Measurements from ENCODE around the gene LRRC25.

Gene LRRC25

DNA sequence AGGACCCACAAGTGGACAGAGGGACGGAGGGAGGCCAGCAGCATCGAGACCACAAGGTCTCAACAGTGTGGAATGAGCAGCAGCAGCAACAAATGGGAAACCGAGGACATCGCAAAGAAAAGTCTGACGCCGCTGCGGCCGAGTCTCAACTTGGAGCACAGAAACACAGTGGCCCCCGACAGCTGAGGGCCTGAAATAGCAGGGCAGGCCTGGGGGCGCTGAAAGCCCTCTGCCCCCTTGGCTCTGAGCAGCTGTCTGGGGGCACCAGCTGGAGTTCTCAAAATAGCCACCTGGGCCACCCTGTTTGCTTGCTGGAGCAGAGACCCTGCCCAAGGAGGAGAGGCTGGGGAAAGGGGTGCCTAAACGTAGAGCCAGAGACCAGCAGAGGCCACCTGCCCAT lies 46.4 kb upstream of the LRRC25 start:
- H3K4me3 ChIP-seq (replicated peaks; ENCODE audit: low read depth, low read length) = no peak overlapping the region
- TF ChIP-seq, protein P1, sequence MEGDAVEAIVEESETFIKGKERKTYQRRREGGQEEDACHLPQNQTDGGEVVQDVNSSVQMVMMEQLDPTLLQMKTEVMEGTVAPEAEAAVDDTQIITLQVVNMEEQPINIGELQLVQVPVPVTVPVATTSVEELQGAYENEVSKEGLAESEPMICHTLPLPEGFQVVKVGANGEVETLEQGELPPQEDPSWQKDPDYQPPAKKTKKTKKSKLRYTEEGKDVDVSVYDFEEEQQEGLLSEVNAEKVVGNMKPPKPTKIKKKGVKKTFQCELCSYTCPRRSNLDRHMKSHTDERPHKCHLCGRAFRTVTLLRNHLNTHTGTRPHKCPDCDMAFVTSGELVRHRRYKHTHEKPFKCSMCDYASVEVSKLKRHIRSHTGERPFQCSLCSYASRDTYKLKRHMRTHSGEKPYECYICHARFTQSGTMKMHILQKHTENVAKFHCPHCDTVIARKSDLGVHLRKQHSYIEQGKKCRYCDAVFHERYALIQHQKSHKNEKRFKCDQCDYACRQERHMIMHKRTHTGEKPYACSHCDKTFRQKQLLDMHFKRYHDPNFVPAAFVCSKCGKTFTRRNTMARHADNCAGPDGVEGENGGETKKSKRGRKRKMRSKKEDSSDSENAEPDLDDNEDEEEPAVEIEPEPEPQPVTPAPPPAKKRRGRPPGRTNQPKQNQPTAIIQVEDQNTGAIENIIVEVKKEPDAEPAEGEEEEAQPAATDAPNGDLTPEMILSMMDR (IDR thresholded peaks at IDR 0.05; ENCODE audit: insufficient read depth, low read length, poor library complexity, severe bottlenecking) = no peak
- H3K27me3 ChIP-seq (replicated peaks; ENCODE audit: control insufficient read depth, insufficient read depth, low read length) = no peaks in the 10 kb centered on the region
- H3K36me3 ChIP-seq (ENCODE audit: control insufficient read depth, insufficient read depth, low read length) = peaks cover 36% of the 10 kb centered on the region
- no peak for DNase-seq (ENCODE audit: extremely low read depth, insufficient read length)

DNA sequence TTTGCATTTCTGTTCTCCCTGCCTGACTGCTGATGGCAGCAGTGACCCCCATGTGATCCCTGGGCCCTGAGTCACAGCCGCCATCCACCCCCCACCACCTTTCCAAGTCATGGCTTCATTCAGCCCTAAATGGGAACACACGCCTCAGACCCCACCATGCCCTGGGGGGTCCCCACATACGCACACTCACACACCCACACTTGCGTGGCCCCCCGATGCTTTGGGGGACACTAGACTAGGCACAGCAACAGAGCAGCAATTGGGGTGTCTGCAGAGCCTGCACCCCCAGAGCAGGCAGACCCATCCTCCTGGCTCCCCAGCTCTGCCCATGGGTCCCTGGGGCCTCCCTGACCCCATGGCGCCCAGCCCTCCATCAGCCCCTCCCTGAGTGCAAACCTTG lies 46.0 kb upstream of the LRRC25 start:
- Histone ChIP-seq H3K36me3 (ENCODE audit: control insufficient read depth, insufficient read depth, low read length) (peaks cover 32% of the 10 kb centered on the region), H3K4me3 (replicated peaks; ENCODE audit: low read depth, low read length) (no peak overlapping the region), H3K27me3 (replicated peaks; ENCODE audit: control insufficient read depth, insufficient read depth, low read length) (no peaks in the 10 kb centered on the region)
- no peak for DNase-seq (ENCODE audit: extremely low read depth, insufficient read length)
- TF ChIP-seq, protein P1 (IDR thresholded peaks at IDR 0.05; ENCODE audit: insufficient read depth, low read length, poor library complexity, severe bottlenecking) = no peak

DNA sequence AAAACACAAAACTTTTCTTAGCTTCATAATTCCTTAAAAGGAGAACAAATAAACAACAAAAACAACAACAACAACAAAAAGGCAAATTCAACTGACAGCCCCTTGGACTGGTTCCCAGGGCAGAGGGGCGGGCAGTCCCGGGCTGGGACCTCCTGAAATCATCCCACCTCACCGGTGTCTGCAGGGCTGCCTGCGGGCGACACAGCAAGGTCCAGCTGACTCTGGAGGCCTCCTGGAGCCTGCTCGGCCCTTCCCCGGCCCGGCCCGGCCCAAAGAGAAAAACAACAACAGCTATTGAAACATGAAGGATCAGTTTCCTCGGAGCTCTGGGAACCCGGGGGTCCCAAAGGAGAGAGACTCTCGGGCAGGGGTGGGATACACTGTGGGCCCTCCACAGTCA lies 45.5 kb upstream of the LRRC25 start:
- Histone ChIP-seq H3K27me3 (replicated peaks; ENCODE audit: control insufficient read depth, insufficient read depth, low read length) (no peaks in the 10 kb centered on the region), H3K36me3 (ENCODE audit: control insufficient read depth, insufficient read depth, low read length) (peaks cover 28% of the 10 kb centered on the region), H3K4me3 (replicated peaks; ENCODE audit: low read depth, low read length) (no peak overlapping the region)
- TF ChIP-seq, protein P1 (IDR thresholded peaks at IDR 0.05; ENCODE audit: insufficient read depth, low read length, poor library complexity, severe bottlenecking) = no peak
- no peak for DNase-seq (ENCODE audit: extremely low read depth, insufficient read length)

DNA sequence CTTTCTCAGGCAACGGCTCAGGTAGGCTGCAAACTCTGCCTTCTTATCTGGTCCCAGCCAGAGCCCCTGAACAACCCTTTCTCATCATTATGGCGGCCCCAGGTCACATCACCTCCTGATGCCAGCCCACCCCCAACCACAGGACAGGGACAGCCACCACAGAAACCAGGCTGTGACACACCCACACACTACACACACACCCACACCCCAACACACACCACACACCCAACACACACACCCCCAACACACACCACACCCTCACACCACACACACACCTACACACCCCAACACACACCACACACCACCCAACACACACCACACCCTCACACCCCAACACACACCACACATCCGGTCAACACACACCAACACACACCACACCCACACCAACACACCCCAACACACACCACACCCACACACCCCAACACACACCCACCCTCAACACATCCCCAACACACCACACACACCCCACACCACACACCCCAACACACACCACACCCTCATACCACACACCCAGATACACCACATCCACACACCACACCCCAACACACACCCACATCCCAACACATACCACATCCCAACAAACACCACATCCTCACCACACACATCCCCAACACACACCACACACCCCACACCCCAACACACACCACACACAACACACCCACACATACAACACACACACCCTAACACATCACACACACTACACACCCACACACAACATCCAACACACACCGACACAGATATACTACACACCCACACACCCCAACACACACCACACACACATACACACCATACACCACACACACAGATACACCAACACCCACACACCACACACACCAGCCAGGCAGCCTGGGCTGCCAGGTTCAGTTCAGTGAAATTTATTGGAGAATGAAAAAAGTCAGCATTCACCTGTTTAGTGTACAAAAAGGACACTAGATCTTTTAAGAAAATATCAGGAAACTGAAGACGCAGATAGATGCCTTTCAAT lies 44.7 kb upstream of the LRRC25 start:
- H3K36me3 ChIP-seq (ENCODE audit: control insufficient read depth, insufficient read depth, low read length) = peaks cover 25% of the 10 kb centered on the region
- no peak overlapping the region for H3K4me3 ChIP-seq (replicated peaks; ENCODE audit: low read depth, low read length)
- H3K27me3 ChIP-seq (replicated peaks; ENCODE audit: control insufficient read depth, insufficient read depth, low read length) = no peaks in the 10 kb centered on the region
- DNase-seq (ENCODE audit: extremely low read depth, insufficient read length) = no peak
- TF ChIP-seq, protein P1 (IDR thresholded peaks at IDR 0.05; ENCODE audit: insufficient read depth, low read length, poor library complexity, severe bottlenecking) = no peak

DNA sequence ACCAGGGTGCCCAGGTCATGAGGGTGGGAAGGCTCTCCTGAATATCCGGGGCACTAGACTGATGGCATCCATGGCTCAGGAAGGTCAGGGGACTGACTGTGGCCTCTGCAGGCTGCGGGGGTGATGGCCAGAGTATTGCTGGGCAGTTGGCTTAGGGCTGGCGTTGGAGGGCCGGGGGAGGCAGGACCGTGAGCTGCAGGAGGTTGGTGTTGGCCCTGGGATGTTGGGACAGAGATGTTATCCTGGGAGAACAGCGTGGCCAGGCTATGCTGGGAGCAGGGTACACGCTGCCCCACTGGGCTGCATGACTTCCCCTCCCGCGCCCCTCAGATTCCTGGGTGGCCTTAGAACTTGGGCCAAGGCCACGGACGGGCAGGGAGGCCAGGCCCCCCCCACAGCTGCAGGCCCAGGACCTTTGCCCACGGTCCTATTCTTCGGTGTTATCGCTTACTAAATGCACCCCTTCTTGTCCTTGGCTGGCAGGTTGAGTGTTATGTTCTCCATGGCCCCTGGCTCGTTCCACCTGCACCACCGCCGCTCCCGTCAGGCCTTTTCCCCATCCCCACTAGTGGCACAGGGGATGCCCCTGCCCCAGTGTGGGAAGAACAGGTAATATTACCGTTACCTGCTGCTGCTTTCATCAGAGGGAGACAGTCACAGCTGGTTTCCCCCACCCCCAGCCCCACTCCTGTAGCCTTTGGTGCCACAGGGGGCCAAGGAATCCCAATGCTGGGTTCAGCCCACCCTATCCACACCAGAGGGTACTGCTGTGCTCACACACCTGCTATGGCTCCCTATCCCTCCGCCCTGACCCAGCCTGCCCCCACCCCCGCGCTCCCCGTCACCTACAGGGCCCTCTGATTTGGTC lies 43.7 kb upstream of the LRRC25 start:
- DNase-seq (ENCODE audit: extremely low read depth, insufficient read length) = no peak
- TF ChIP-seq, protein P1 (IDR thresholded peaks at IDR 0.05; ENCODE audit: insufficient read depth, low read length, poor library complexity, severe bottlenecking) = no peak
- Histone ChIP-seq H3K4me3 (replicated peaks; ENCODE audit: low read depth, low read length) (no peak overlapping the region), H3K27me3 (replicated peaks; ENCODE audit: control insufficient read depth, insufficient read depth, low read length) (no peaks in the 10 kb centered on the region), H3K36me3 (ENCODE audit: control insufficient read depth, insufficient read depth, low read length) (peaks cover 22% of the 10 kb centered on the region)
